ENCODE measurements around the gene BTN2A1. TPM values are rescaled to one million over a fixed set of nuclear protein-coding genes. Genes with fewer than 3 reads are reported as not detected.

Gene BTN2A1
- total and polyA plus RNA-seq, 9 of the 15 experiments (the other 6 are each of a cell fraction or from before 2014, with no cell fraction given), result 6.7 to 22.1 (median 16.4) TPM

- Histone ChIP-seq H2AFZ (ENCODE audit: low read depth, low read length) (no peak overlapping the region), H3K9ac (ENCODE audit: insufficient read depth in 1 of 2, low read depth in 2 of 2, low read length in 2 of 2) (no peak overlapping the region), H3K27ac (ENCODE audit: extremely low read depth, low read depth, low read length) (no peak overlapping the region), H3K36me3 (ENCODE audit: control insufficient read depth, insufficient read depth, low read length) (no peaks in the 10 kb centered on the region), H3K4me2 (ENCODE audit: insufficient read depth, low read length) (no peak overlapping the region), H3K9me1 (ENCODE audit: control insufficient read depth, insufficient read depth, low read length) (no peaks in the 10 kb centered on the region), H3K4me3 (no peak overlapping the region), H4K20me1 (replicated peaks; ENCODE audit: control insufficient read depth, insufficient read depth, low read length) (no peaks in the 10 kb centered on the region), H3K4me1 (replicated peaks in 1 of 2; ENCODE audit: control insufficient read depth in 2 of 2, insufficient read depth in 2 of 2, low read length in 2 of 2) (peaks cover 3 to 5% of the 10 kb centered on the region in 2 experiments; a peak in 3 of 5 replicates), H3K79me2 (ENCODE audit: control insufficient read depth, insufficient read depth, low read length) (no peaks in the 10 kb centered on the region), H3K9me3 (replicated peaks; ENCODE audit: control insufficient read depth, insufficient read depth, low read depth, low read length) (no peaks in the 10 kb centered on the region), H3K27me3 (ENCODE audit: control insufficient read depth in 2 of 2, insufficient read depth in 2 of 2, low read length in 2 of 2) (no peaks in the 10 kb centered on the region)
- no peak for ATAC-seq
- intact Hi-C loops (cut with micrococcal nuclease) (no loop called here), in situ Hi-C loops (cut with MboI) (no loop called here)
- BruUV-seq (replicated peaks), result no TSS peak
- ChIA-PET POLR2A (interaction anchor here (0.6 to 1.3 kb wide), 3 partner anchors 14 to 213 kb away, joined by 3 read pairs; a partner anchor contains a TSS), CTCF (ENCODE audit: low intra/inter-chr PET ratio) (no interaction called here)
- TF ChIP-seq SMARCC2 (IDR thresholded peaks at IDR 0.05; ENCODE audit: low read depth), result no peak
- TF ChIP-seq MEIS2 (IDR thresholded peaks at IDR 0.05; ENCODE audit: partially characterized antibody), result no peak
- no peak for TF ChIP-seq SIN3A (IDR thresholded peaks at IDR 0.05; ENCODE audit: borderline replicate concordance in 2 of 2, control insufficient read depth in 1 of 2, low read depth in 2 of 2, low read length in 2 of 2)
- TF ChIP-seq SIRT6 (IDR thresholded peaks at IDR 0.05; ENCODE audit: low read depth, low read length), result no peak
- no peak for TF ChIP-seq ZC3H11A (IDR thresholded peaks at IDR 0.05; ENCODE audit: low read depth, low read length)
- no peak for TF ChIP-seq TCFL5 (CRISPR knock-in tag; conservative IDR thresholded peaks at IDR 0.05)
- TF ChIP-seq AFF1 (IDR thresholded peaks at IDR 0.05; ENCODE audit: low read depth in 1 of 2, partially characterized antibody in 2 of 2), result no peak
- no peak for TF ChIP-seq NBN (IDR thresholded peaks at IDR 0.05; ENCODE audit: low read depth)
- TF ChIP-seq HLTF (IDR thresholded peaks at IDR 0.05), result no peak
- TF ChIP-seq CGGBP1 (CRISPR knock-in tag; IDR thresholded peaks at IDR 0.05), result no peak
- no peak for TF ChIP-seq CHD1 (IDR thresholded peaks at IDR 0.05; ENCODE audit: low read length)
- no peak for TF ChIP-seq TGIF2 (CRISPR knock-in tag; IDR thresholded peaks at IDR 0.05)
- no peak for TF ChIP-seq TRIM28 (IDR thresholded peaks at IDR 0.05)
- TF ChIP-seq TFAM (CRISPR knock-in tag; conservative IDR thresholded peaks at IDR 0.05), result no peak
- TF ChIP-seq ELF1 (tag; IDR thresholded peaks at IDR 0.05), result no peak
- TF ChIP-seq DDX20 (tag; IDR thresholded peaks at IDR 0.05; ENCODE audit: low read depth), result no peak
- no peak for TF ChIP-seq CBX2 (IDR thresholded peaks at IDR 0.05; ENCODE audit: insufficient read depth, low read length, poor library complexity, severe bottlenecking)
- DNase-seq (ENCODE audit: extremely low read depth in 1 of 4, low spot score in 3 of 4), result no peak
- 79% methylated on average over 3 of the region's 3 CpGs for WGBS (ENCODE audit: insufficient coverage, low coverage, missing lambda C conversion rate)
- no peak for FAIRE-seq
These were observed 46.0 kb upstream of the BTN2A1 start for GRCh38 chr6:26411751-26412150.
